Tibial nerve (tissue), 3 donors: ENCODE results near the gene GSE1.

Experiments used
- POLR2A ChIP-seq, 2 donors: fragments of 450-650 bp; IDR thresholded peaks; one replicate each; pipeline ENCODE4 v1.6.1; 2017; ENCODE audit warnings: antibody characterized with exemption in 2 of 2, mild to moderate bottlenecking in 2 of 2, moderate library complexity in 2 of 2
- TF ChIP-seq, protein P1 (sequence below), 5 experiments: fragments of 200-600 bp in 3 of 5; fragments of 450-650 bp in 2 of 5; sonication (generic) in 3 of 5; IDR thresholded peaks; one replicate each; pipeline ENCODE4 v1.5.1; 2016 to 2019; ENCODE audit warnings: antibody characterized with exemption in 5 of 5, mild to moderate bottlenecking in 3 of 5, moderate library complexity in 2 of 5

DNA sequence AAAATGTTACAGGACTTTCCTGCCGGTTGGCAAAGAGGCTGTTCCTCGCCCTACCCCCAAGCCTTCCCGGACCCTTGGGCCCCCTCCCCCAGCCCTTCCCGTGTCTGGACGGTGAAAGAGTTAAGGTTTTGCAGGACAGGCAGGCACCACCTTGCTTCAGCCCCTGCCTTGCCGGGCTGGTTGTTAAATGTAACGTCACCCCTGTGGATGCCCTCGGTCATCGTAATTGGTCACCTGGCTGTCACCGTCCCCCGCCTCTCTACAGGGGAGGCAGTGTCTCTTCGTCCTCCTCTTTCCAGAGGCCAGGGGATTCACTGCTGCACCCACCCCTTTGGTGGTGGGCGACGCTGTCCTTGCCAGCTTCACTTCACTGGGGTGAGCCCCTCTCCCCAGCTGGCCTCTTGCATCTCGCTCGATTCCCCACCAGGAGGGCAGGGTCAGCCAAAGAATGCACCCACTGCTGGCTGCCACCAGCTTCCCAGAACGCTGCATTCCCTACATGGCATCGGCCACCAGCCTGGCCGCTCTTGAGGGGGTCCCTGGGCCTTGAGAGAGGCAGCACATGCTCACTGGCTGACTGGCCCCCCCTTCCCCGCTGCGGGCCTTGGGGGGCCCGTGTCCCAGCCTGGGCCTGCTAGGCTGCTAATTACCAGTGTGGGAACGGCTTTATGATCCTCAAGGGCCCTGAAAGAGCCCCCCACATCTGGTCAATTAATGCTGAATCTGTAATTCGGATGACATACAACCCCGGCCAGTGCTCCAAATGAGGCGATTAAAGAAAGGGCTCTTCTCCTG, 25.2 kb upstream of the GSE1 start:
- TF ChIP-seq POLR2A (IDR thresholded peaks at IDR 0.05) = no peak
- TF ChIP-seq, protein P1, sequence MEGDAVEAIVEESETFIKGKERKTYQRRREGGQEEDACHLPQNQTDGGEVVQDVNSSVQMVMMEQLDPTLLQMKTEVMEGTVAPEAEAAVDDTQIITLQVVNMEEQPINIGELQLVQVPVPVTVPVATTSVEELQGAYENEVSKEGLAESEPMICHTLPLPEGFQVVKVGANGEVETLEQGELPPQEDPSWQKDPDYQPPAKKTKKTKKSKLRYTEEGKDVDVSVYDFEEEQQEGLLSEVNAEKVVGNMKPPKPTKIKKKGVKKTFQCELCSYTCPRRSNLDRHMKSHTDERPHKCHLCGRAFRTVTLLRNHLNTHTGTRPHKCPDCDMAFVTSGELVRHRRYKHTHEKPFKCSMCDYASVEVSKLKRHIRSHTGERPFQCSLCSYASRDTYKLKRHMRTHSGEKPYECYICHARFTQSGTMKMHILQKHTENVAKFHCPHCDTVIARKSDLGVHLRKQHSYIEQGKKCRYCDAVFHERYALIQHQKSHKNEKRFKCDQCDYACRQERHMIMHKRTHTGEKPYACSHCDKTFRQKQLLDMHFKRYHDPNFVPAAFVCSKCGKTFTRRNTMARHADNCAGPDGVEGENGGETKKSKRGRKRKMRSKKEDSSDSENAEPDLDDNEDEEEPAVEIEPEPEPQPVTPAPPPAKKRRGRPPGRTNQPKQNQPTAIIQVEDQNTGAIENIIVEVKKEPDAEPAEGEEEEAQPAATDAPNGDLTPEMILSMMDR (IDR thresholded peaks at IDR 0.05) = no peak
